Esophagus squamous epithelium (tissue), 4 donors: ENCODE data around the gene GRAMD4.

Experiments used
- CTCF ChIP-seq, 6 experiments: fragments of 450-650 bp in 4 of 6; fragments of 200-600 bp in 2 of 6; sonication (generic) in 2 of 6; IDR thresholded peaks; one replicate each; pipeline ENCODE4 v1.5.1; 2016 to 2019; ENCODE audit warnings: antibody characterized with exemption in 6 of 6, mild to moderate bottlenecking in 4 of 6, moderate library complexity in 4 of 6
- POLR2A ChIP-seq, 4 donors: fragments of 450-650 bp; IDR thresholded peaks; one replicate each; pipeline ENCODE4 v1.6.1; 2017; ENCODE audit warnings: antibody characterized with exemption in 4 of 4, mild to moderate bottlenecking in 4 of 4, moderate library complexity in 3 of 4

GRCh38 chr22:46629291-46629690, 9.1 kb downstream of the GRAMD4 start:
- no peak for TF ChIP-seq CTCF (IDR thresholded peaks at IDR 0.05)
- TF ChIP-seq POLR2A (IDR thresholded peaks at IDR 0.05): no peak
